Retinal pigment epithelial cell (primary cell): ENCODE measurements around the gene NSUN6.

ENCODE experiments used
- DNase-seq: peaks from one replicate; pipeline ENCODE4 v3.0.0-alpha.2; 2010; ENCODE audit warnings: low read depth
- H3K4me3 ChIP-seq: 2 replicates; pipeline ENCODE4 v1.5.1; 2011; ENCODE audit warnings: mild to moderate bottlenecking, low read length, control low read depth, moderate library complexity
- TF ChIP-seq, protein P1 (sequence below): conservative IDR thresholded peaks from 2 replicates; pipeline ENCODE4 v1.5.1; 2011; ENCODE audit warnings: low read depth, low read length, control low read depth, inconsistent platforms

NSUN6 gene

GRCh38 chr10:18583575-18584270, 67.7 kb downstream of the NSUN6 start:
- TF ChIP-seq, protein P1, sequence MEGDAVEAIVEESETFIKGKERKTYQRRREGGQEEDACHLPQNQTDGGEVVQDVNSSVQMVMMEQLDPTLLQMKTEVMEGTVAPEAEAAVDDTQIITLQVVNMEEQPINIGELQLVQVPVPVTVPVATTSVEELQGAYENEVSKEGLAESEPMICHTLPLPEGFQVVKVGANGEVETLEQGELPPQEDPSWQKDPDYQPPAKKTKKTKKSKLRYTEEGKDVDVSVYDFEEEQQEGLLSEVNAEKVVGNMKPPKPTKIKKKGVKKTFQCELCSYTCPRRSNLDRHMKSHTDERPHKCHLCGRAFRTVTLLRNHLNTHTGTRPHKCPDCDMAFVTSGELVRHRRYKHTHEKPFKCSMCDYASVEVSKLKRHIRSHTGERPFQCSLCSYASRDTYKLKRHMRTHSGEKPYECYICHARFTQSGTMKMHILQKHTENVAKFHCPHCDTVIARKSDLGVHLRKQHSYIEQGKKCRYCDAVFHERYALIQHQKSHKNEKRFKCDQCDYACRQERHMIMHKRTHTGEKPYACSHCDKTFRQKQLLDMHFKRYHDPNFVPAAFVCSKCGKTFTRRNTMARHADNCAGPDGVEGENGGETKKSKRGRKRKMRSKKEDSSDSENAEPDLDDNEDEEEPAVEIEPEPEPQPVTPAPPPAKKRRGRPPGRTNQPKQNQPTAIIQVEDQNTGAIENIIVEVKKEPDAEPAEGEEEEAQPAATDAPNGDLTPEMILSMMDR, result peak; percentile 21
- H3K4me3 ChIP-seq, result no peak overlapping the region
- no peak for DNase-seq

DNA sequence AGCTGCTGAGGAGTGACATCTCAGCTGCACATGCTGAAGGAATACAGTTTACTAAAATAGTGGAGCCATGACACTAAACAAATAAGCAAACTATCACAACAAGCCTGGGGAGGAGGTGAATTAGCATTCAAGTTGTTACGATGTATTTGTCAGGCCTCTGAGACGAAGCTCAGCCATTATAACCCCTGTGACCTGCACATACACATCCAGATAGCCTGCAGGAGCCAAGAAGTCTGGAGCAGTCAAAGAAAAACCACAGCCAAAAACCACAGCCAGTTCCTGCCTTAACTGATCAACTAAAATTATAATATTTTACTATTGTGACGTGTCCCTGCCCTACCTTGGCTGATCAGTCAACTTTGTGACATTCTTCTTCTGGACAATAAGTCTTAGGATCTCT, 68.6 kb downstream of the NSUN6 start:
- no peak for DNase-seq
- H3K4me3 ChIP-seq, result no peak overlapping the region
- TF ChIP-seq, protein P1, result no peak

DNA sequence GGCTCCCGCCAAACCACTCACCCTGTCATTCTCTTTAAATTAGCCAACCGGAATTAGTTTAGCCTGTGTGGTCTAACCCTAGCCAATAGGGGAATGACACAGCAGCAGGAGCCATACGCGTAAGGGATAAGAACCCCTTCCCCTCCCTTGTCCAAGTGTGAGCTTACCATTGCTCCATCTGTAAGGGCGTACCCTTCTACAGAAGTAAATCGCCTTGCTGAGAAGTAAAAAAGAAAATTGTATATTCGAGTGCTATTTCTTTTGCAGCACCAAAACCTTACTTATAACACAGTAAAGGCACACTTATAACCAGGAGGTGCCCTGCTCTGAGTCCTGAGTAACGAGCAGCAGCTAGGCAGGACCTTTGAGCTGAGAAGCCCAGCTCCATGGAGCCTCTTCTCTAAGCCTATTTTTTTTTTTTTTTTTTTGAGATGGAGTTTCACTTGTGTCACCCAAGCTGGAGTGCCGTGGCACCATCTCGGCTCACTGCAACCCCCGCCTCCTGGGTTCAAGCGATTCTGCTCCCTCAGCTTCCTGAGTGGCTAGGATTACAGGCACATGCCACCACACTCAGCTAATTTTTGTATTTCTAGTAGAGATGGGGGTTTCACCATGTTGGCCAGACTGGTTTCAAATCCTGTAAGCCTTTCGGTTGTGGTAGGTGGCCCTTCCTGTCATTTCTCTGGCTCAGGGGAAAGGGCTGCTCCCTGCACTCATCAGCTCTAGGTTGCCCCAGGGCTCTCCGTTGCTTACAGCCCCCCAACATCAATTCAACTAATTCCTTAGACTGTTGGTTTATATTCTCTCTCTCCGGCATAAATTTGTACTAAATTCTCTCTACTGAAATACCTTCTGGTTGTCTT, 73.3 kb downstream of the NSUN6 start:
- DNase-seq, result no peak
- TF ChIP-seq, protein P1, result no peak
- no peak overlapping the region for H3K4me3 ChIP-seq

GRCh38 chr10:18576586-18576985, 74.8 kb downstream of the NSUN6 start:
- TF ChIP-seq, protein P1, result no peak
- H3K4me3 ChIP-seq, result no peak overlapping the region
- DNase-seq, result no peak

DNA sequence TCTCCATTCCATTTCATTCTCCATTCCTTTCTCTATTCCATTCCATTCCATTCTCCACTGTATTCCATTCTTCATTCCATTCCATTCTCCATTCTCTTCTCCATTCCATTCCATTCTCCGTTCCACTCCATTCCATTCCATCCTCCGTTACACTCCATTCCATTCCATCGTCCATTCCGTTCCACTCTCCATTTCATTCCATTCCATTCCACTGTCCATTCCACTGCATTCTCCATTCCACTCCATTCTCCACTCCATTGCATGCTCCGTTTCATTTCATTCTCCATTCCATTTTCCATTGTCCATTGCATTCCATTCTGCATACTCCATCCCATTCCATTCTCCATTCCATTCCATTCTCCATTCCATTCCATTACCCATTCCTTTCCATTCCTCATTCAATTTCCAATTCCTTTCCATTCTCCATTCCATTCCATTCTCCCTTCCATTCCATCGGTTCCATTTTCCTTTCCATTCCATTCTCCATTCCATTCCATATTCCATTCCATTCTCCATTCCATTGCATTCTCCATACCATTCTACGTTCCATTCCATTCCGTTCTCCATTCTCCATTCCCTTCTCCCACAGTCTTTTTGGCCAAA, 78.3 kb downstream of the NSUN6 start:
- no peak for DNase-seq
- H3K4me3 ChIP-seq, result no peak overlapping the region
- TF ChIP-seq, protein P1, result no peak

DNA sequence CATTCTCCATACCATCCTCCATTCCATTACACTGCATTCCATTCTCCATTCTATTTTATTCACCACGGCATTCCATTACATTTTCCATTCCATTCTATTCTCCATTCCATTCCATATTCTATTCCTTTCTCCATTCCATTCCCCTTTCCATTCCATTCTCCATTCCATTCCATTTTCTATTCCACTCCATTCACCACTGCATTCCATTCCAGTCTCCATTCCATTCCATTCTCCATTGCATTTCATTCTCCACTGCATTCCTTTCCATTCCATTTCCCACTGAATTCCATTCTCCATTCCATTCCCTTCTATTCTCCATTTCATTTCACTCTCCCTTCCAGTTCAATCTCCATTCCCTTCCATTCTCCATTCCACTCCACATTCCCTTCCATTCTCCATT, 79.6 kb downstream of the NSUN6 start:
- no peak overlapping the region for H3K4me3 ChIP-seq
- no peak for DNase-seq
- TF ChIP-seq, protein P1, result no peak
